NCI-H69 (cell line): ENCODE results near the gene NEFH.
"Not testable (repeated sequence)": the region's sequence is repeated elsewhere in the genome, so short reads cannot be mapped to it uniquely, and the experiment has no call there.

Experiments used
- DNase-seq: peaks from one replicate; lab custom pipeline; 2025; lab: John Stamatoyannopoulos, UW

NEFH gene

GRCh38 chr22:29464581-29464980, 15.4 kb upstream of the NEFH start:
- no peak for DNase-seq

- peak; percentile 35 for DNase-seq
Measured at GRCh38 chr22:29469755-29470154, 10.3 kb upstream of the NEFH start.

GRCh38 chr22:29470159-29470855, 9.7 kb upstream of the NEFH start:
- DNase-seq, result peak; percentile 91

- no peak for DNase-seq
Measured at GRCh38 chr22:29473001-29473400, 7.0 kb upstream of the NEFH start.

- DNase-seq, result peak; percentile 57
Measured at GRCh38 chr22:29475550-29475949, 4.5 kb upstream of the NEFH start.

- DNase-seq, result no peak
Measured at GRCh38 chr22:29476116-29476515, 3.9 kb upstream of the NEFH start.

- DNase-seq, result peak; percentile 38
Measured at GRCh38 chr22:29477723-29478318, 2.2 kb upstream of the NEFH start.

GRCh38 chr22:29478326-29479276, 1.4 kb upstream of the NEFH start:
- DNase-seq, result peak; percentile 24

- no peak for DNase-seq
Measured at GRCh38 chr22:29480262-29480511, 169 bp downstream of the NEFH start.

GRCh38 chr22:29480512-29481264, 670 bp downstream of the NEFH start:
- DNase-seq, result peak; percentile 58

- no peak for DNase-seq
Measured at GRCh38 chr22:29481265-29482000, 1.4 kb downstream of the NEFH start.

- no peak for DNase-seq
Measured at GRCh38 chr22:29482253-29482652, 2.2 kb downstream of the NEFH start.

- DNase-seq, result no peak
Measured at GRCh38 chr22:29482726-29483125, 2.7 kb downstream of the NEFH start.

- no peak for DNase-seq
Measured at GRCh38 chr22:29483254-29483653, 3.2 kb downstream of the NEFH start.

- no peak for DNase-seq
Measured at GRCh38 chr22:29484642-29485041, 4.6 kb downstream of the NEFH start.

GRCh38 chr22:29485448-29485847, 5.4 kb downstream of the NEFH start:
- no peak for DNase-seq

- DNase-seq, result no peak
Measured at GRCh38 chr22:29487426-29487986, 7.5 kb downstream of the NEFH start.

GRCh38 chr22:29489127-29489780, 9.2 kb downstream of the NEFH start:
- not testable (repeated sequence) for DNase-seq

GRCh38 chr22:29491012-29491411, 11.0 kb downstream of the NEFH start:
- no peak for DNase-seq

- DNase-seq, result no peak
Measured at GRCh38 chr22:29493636-29494035, 13.6 kb downstream of the NEFH start.

GRCh38 chr22:29499852-29500251, 19.8 kb downstream of the NEFH start:
- DNase-seq, result no peak
